Epithelial cell of proximal tubule (primary cell): Measurements from ENCODE around the gene FNDC3A. TPM values are rescaled to one million over a fixed set of nuclear protein-coding genes. Genes with fewer than 3 reads are reported as not detected.

Experiments
- DNase-seq: peaks from one replicate; pipeline ENCODE4 v3.0.0-alpha.2; 2011; ENCODE audit warnings: low read depth
- H3K4me3 ChIP-seq: 2 replicates; pipeline ENCODE4 v1.5.1; 2011; ENCODE audit warnings: low read depth, mild to moderate bottlenecking, low read length
- CTCF ChIP-seq: conservative IDR thresholded peaks from 2 replicates; pipeline ENCODE4 v1.5.1; 2012; ENCODE audit warnings: low read depth, mild to moderate bottlenecking, low read length
- total RNA-seq: library from RNA; depleted of rRNA; stranded (reverse); fragments of >200 nt; gene quantifications from 2 replicates; pipeline ENCODE4 v1.2.3, GENCODE V29; 2015

Gene FNDC3A
- total RNA-seq, 1 donor from 2014 or later = 27.2 TPM

- TF ChIP-seq CTCF = no peak
- no peak overlapping the region for H3K4me3 ChIP-seq
These were observed 240.6 kb downstream of the FNDC3A start for GRCh38 chr13:49216334-49216733.

GRCh38 chr13:49217962-49218492 is 242.3 kb downstream of the FNDC3A start:
- no peak for DNase-seq
- TF ChIP-seq CTCF = no peak
- H3K4me3 ChIP-seq = no peak overlapping the region

More at GRCh38 chr13:49216334-49216733, 240.6 kb downstream of the FNDC3A start:
- no peak for DNase-seq

GRCh38 chr13:49218493-49219051 is 242.9 kb downstream of the FNDC3A start:
- TF ChIP-seq CTCF = no peak
- DNase-seq = no peak
- H3K4me3 ChIP-seq = no peak overlapping the region

- DNase-seq = no peak
- H3K4me3 ChIP-seq = peak overlapping the region; percentile 34
- TF ChIP-seq CTCF = no peak
These were observed 243.9 kb downstream of the FNDC3A start for GRCh38 chr13:49219647-49220035.

GRCh38 chr13:49220036-49220855 is 244.5 kb downstream of the FNDC3A start, which contains the start of gene MLNR:
TSS of gene MLNR (plus strand) at chr13:49220338. CDS start at chr13:49220338, 0 bp downstream.
- H3K4me3 ChIP-seq = peak within 1 kb of the TSS; percentile 34
- no peak for DNase-seq
- no peak for TF ChIP-seq CTCF

GRCh38 chr13:49220856-49221589 is 245.3 kb downstream of the FNDC3A start:
- no peak for TF ChIP-seq CTCF
- H3K4me3 ChIP-seq = no peak overlapping the region
- no peak for DNase-seq
